HCT116 (cell line): ENCODE results near the gene MSL2. TPM values are rescaled to one million over a fixed set of nuclear protein-coding genes. Genes with fewer than 3 reads are reported as not detected.

Experiments
- ATAC-seq: fragments of 200-7000 bp; cut with Tn5 transposase; 2 replicates; pipeline ENCODE4 v1.9.1; 2020; ENCODE audit warnings: mild to moderate bottlenecking, moderate library complexity
- BruUV-seq: library from RNA; stranded (reverse); fragments of 400-500 nt; replicated peaks from 2 replicates; lab custom pipeline; 2021; lab: Mats Ljungman, UMichigan
- CTCF ChIA-PET: fragments of 300-600 bp; sonication (Branson Sonifier 250); formaldehyde crosslinking; loops from one replicate; lab custom pipeline; 2021; ENCODE audit warnings: antibody characterized with exemption; lab: Charles Lee
- POLR2A ChIA-PET: fragments of 300-600, 350-600 bp; sonication (Branson Sonifier 250); formaldehyde crosslinking; loops from one replicate; lab custom pipeline; 2021; ENCODE audit warnings: antibody characterized with exemption; lab: Charles Lee
- RAD21 ChIA-PET, 2 experiments: fragments of 300-600 bp; sonication (Branson Sonifier 250); formaldehyde crosslinking; loops; one replicate each; lab custom pipeline; 2023; ENCODE audit warnings: low total read pairs in 2 of 2; ENCODE audit not compliant: uncharacterized antibody in 2 of 2, unreplicated experiment in 2 of 2, low non-redundant PET in 1 of 2; lab: Charles Lee
- DNase-seq: peaks from one replicate; pipeline ENCODE4 v3.0.0-alpha.2; 2010; ENCODE audit warnings: low read depth, low spot score
- H2AFZ ChIP-seq: fragments of 200-600 bp; shearing (Covaris generic), sonication (generic); 2 replicates; pipeline ENCODE4 v1.6.1; 2017; ENCODE audit warnings: low read depth, mixed run types, mixed read lengths, antibody characterized with exemption, low read length; ENCODE audit not compliant: poor library complexity, severe bottlenecking
- H3K27ac ChIP-seq: 2 replicates; pipeline ENCODE4 v1.5.1; 2012; ENCODE audit warnings: low read depth, low read length
- H3K27me3 ChIP-seq: fragments of 200-600 bp; sonication (generic); 2 replicates; pipeline ENCODE4 v1.6.1; 2016; ENCODE audit warnings: mixed run types, low read length, mixed read lengths; ENCODE audit not compliant: insufficient read depth
- H3K36me3 ChIP-seq, 2 experiments: fragments of 200-500 bp in 1 of 2; fragments of 200-600 bp in 1 of 2; sonication (Bioruptor generic) in 1 of 2; sonication (generic) in 1 of 2; 2 replicates each; pipeline versions ENCODE4 v1.5.1 to v1.6.1; 2014 to 2016; ENCODE audit warnings: low read length in 2 of 2, inconsistent platforms in 1 of 2, mixed read lengths in 1 of 2, mixed run types in 1 of 2; ENCODE audit not compliant: insufficient read depth in 2 of 2, control insufficient read depth in 1 of 2
- H3K4me1 ChIP-seq, 2 experiments: fragments of 200-600 bp in 1 of 2; sonication (generic) in 1 of 2; 2 replicates each; pipeline versions ENCODE4 v1.5.1 to v1.6.1; 2012 to 2017; ENCODE audit warnings: low read length in 2 of 2, inconsistent platforms in 1 of 2, mild to moderate bottlenecking in 1 of 2, mixed read lengths in 1 of 2, mixed run types in 1 of 2, moderate library complexity in 1 of 2; ENCODE audit not compliant: insufficient read depth in 2 of 2, control insufficient read depth in 1 of 2
- H3K4me2 ChIP-seq: fragments of 200-600 bp; sonication (generic); 2 replicates; pipeline ENCODE4 v1.6.1; 2017; ENCODE audit warnings: mixed run types, low read length, mixed read lengths
- H3K4me3 ChIP-seq, 2 experiments: fragments of 200-600 bp in 1 of 2; sonication (generic) in 1 of 2; replicated peaks in 1 of 2; 2 replicates each; pipeline ENCODE4 v1.5.1; 2011 to 2016; ENCODE audit warnings: low read length in 2 of 2, control low read depth in 1 of 2, low read depth in 1 of 2, mild to moderate bottlenecking in 1 of 2, mixed read lengths in 1 of 2, mixed run types in 1 of 2
- H3K79me2 ChIP-seq: fragments of 200-600 bp; sonication (generic); 2 replicates; pipeline ENCODE4 v1.6.1; 2017; ENCODE audit warnings: mild to moderate bottlenecking, mixed run types, low read length, moderate library complexity, mixed read lengths; ENCODE audit not compliant: insufficient read depth
- H3K9ac ChIP-seq: fragments of 200-600 bp; sonication (generic); 2 replicates; pipeline ENCODE4 v1.6.1; 2016; ENCODE audit warnings: low read length, mixed read lengths
- H3K9me2 ChIP-seq: fragments of 200-600 bp; sonication (generic), shearing (Covaris generic); 2 replicates; pipeline ENCODE4 v1.6.1; 2017; ENCODE audit warnings: mixed run types, mild to moderate bottlenecking, moderate library complexity; ENCODE audit not compliant: insufficient read depth
- H3K9me3 ChIP-seq, 2 experiments: fragments of 200-500 bp in 1 of 2; fragments of 200-600 bp in 1 of 2; sonication (Bioruptor generic) in 1 of 2; sonication (generic) in 1 of 2; 2 replicates each; pipeline ENCODE4 v1.6.1; 2014 to 2017; ENCODE audit warnings: low read length in 2 of 2, mixed read lengths in 2 of 2, inconsistent platforms in 1 of 2, low read depth in 1 of 2, mild to moderate bottlenecking in 1 of 2, mixed run types in 1 of 2, moderate library complexity in 1 of 2; ENCODE audit not compliant: control insufficient read depth in 1 of 2, insufficient read depth in 1 of 2
- H4K20me1 ChIP-seq: fragments of 200-600 bp; sonication (generic), shearing (Covaris generic); 2 replicates; pipeline ENCODE4 v1.6.1; 2017; ENCODE audit warnings: mixed run types, mild to moderate bottlenecking, moderate library complexity; ENCODE audit not compliant: insufficient read depth
- CBX3 ChIP-seq: IDR thresholded peaks from 2 replicates; pipeline ENCODE4 v1.6.1; 2012; ENCODE audit warnings: low read depth
- CEBPB ChIP-seq: IDR thresholded peaks from 2 replicates; pipeline ENCODE4 v1.6.1; 2012; ENCODE audit warnings: low read depth
- ELF1 ChIP-seq: IDR thresholded peaks from 2 replicates; pipeline ENCODE4 v1.6.1; 2012; ENCODE audit warnings: low read depth, borderline replicate concordance
- EZH2 ChIP-seq: fragments of 200-600 bp; sonication (generic); IDR thresholded peaks from 2 replicates; pipeline ENCODE4 v1.6.1; 2017; ENCODE audit warnings: antibody characterized with exemption, mixed run types
- FOSL1 ChIP-seq: IDR thresholded peaks from 2 replicates; pipeline ENCODE4 v1.6.1; 2012; ENCODE audit warnings: low read depth
- POLR2AphosphoS5 ChIP-seq: IDR thresholded peaks from 2 replicates; pipeline ENCODE4 v1.6.1; 2011; ENCODE audit warnings: mild to moderate bottlenecking, low read depth, low read length, moderate library complexity
- RAD21 ChIP-seq: IDR thresholded peaks from 2 replicates; pipeline ENCODE4 v1.6.1; 2012; ENCODE audit warnings: low read depth, mild to moderate bottlenecking
- ZBTB33 ChIP-seq: IDR thresholded peaks from 2 replicates; pipeline ENCODE4 v1.6.1; 2011; ENCODE audit warnings: mild to moderate bottlenecking, low read length, moderate library complexity; ENCODE audit not compliant: insufficient replicate concordance; ENCODE audit errors: extremely low read depth
- ZNF274 ChIP-seq: fragments of 200-500 bp; sonication (Bioruptor generic); IDR thresholded peaks from 2 replicates; pipeline ENCODE4 v1.6.1; 2014; ENCODE audit warnings: mild to moderate bottlenecking, low read depth, low read length, inconsistent platforms
- intact Hi-C: fragments of 100-400 bp; cut with micrococcal nuclease; formaldehyde crosslinking; loops from 2 replicates; pipeline ENCODE4 v1.10.0; 2022
- total RNA-seq: library from RNA; stranded (reverse); gene quantifications from one replicate; pipeline ENCODE4 v1.2.1, GENCODE V29; 2021; ENCODE audit not compliant: unreplicated experiment

Gene MSL2
- total RNA-seq, 1 experiment from 2014 or later: 34.8 TPM

- RAD21 ChIA-PET: no interaction called here
- POLR2A ChIA-PET: no interaction called here
- ATAC-seq: no peak
These were observed 41.0 kb upstream of the MSL2 start for GRCh38 chr3:136237103-136237502.

GRCh38 chr3:136236109-136236508 is 40.0 kb upstream of the MSL2 start:
- H3K9me3 ChIP-seq: no peaks in the 10 kb centered on the region
- no peaks in the 10 kb centered on the region for H3K9me2 ChIP-seq
- DNase-seq: no peak
- TF ChIP-seq ZBTB33 (no peak), CEBPB (no peak), ZNF274 (no peak), ELF1 (no peak), RAD21 (no peak), EZH2 (no peak)
- RAD21 ChIA-PET: no interaction called here
- no peaks in the 10 kb centered on the region for H4K20me1 ChIP-seq
- CTCF ChIA-PET: no interaction called here
- no peak overlapping the region for H3K9ac ChIP-seq
- H3K4me1 ChIP-seq: no peaks in the 10 kb centered on the region
- POLR2A ChIA-PET: no interaction called here
- intact Hi-C loops: no loop called here
- no peak overlapping the region for H3K4me2 ChIP-seq
- no peak overlapping the region for H3K4me3 ChIP-seq
- no peak for ATAC-seq
- H2AFZ ChIP-seq: no peak overlapping the region
- H3K27me3 ChIP-seq: peaks cover 6% of the 10 kb centered on the region; the same call in 1 of the 2 replicates
- no peak overlapping the region for H3K27ac ChIP-seq
- BruUV-seq: no TSS peak
- no peaks in the 10 kb centered on the region for H3K79me2 ChIP-seq
- H3K36me3 ChIP-seq: no peaks in the 10 kb centered on the region

More at GRCh38 chr3:136237103-136237502, 41.0 kb upstream of the MSL2 start:
- H2AFZ ChIP-seq: no peak overlapping the region
- TF ChIP-seq RAD21 (no peak), FOSL1 (no peak), CEBPB (no peak), POLR2AphosphoS5 (no peak), CBX3 (no peak)
- H3K27ac ChIP-seq: no peak overlapping the region
- no peaks in the 10 kb centered on the region for H4K20me1 ChIP-seq
- BruUV-seq: no TSS peak
- H3K4me3 ChIP-seq: no peak overlapping the region
- no peaks in the 10 kb centered on the region for H3K79me2 ChIP-seq
- no peak overlapping the region for H3K4me2 ChIP-seq
- intact Hi-C loops: no loop called here
- no peaks in the 10 kb centered on the region for H3K9me3 ChIP-seq
- no peaks in the 10 kb centered on the region for H3K4me1 ChIP-seq
- H3K9ac ChIP-seq: no peak overlapping the region
- H3K9me2 ChIP-seq: no peaks in the 10 kb centered on the region
- DNase-seq: no peak
- no peaks in the 10 kb centered on the region for H3K36me3 ChIP-seq
- CTCF ChIA-PET: no interaction called here
- H3K27me3 ChIP-seq: peaks cover 6% of the 10 kb centered on the region; the same call in 1 of the 2 replicates
